Measurements from ENCODE around the gene TOR2A.

TOR2A gene

GRCh38 chr9:127712867-127713266 lies 22.2 kb downstream of the TOR2A start:
- TF ChIP-seq CTCF (IDR thresholded peaks at IDR 0.05; ENCODE audit: low read depth, low read length) = no peak
- DNase-seq (ENCODE audit: low read depth in 2 of 2) = no peak
- no peak overlapping the region for H3K4me3 ChIP-seq (replicated peaks in 1 of 2; ENCODE audit: low read depth in 2 of 2, low read length in 2 of 2)

GRCh38 chr9:127712371-127712770 lies 22.7 kb downstream of the TOR2A start:
- no peak for TF ChIP-seq CTCF (IDR thresholded peaks at IDR 0.05; ENCODE audit: low read depth, low read length)
- H3K4me3 ChIP-seq (replicated peaks in 1 of 2; ENCODE audit: low read depth in 2 of 2, low read length in 2 of 2) = no peak overlapping the region

GRCh38 chr9:127711831-127712274 lies 23.2 kb downstream of the TOR2A start:
- H3K4me3 ChIP-seq (replicated peaks in 1 of 2; ENCODE audit: low read depth in 2 of 2, low read length in 2 of 2) = no peak overlapping the region
- TF ChIP-seq CTCF (IDR thresholded peaks at IDR 0.05; ENCODE audit: low read depth, low read length) = no peak
- DNase-seq (ENCODE audit: low read depth in 2 of 2) = no peak

More at GRCh38 chr9:127712371-127712770, 22.7 kb downstream of the TOR2A start:
- no peak for DNase-seq (ENCODE audit: low read depth in 2 of 2)

DNA sequence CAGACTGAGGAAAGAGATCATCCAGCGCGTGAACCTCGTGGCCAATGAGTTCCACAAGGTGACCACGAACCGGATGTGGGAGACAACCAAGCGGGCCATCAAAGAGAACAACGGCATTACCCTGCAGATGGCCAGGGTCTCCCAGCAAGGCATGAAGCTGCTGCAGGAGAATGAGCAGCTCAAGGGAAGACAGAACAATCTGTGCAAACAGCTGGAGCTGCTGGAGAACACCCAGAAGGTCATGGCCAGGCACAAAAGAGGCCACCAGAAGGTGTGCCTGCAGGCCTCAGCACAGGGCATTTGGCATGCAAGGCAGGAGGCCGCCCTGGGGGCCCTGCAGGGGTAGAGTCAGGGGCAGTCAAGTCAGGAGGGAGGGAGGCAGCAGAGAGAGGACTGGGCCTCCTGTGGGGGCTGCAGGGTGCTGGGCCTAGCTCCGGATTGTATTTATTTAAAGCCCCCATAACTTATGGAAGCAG lies 23.8 kb downstream of the TOR2A start:
- H3K4me3 ChIP-seq (replicated peaks in 1 of 2; ENCODE audit: low read depth in 2 of 2, low read length in 2 of 2) = no peak overlapping the region
- TF ChIP-seq CTCF (IDR thresholded peaks at IDR 0.05; ENCODE audit: low read depth, low read length) = no peak
- DNase-seq (ENCODE audit: low read depth in 2 of 2) = no peak

DNA sequence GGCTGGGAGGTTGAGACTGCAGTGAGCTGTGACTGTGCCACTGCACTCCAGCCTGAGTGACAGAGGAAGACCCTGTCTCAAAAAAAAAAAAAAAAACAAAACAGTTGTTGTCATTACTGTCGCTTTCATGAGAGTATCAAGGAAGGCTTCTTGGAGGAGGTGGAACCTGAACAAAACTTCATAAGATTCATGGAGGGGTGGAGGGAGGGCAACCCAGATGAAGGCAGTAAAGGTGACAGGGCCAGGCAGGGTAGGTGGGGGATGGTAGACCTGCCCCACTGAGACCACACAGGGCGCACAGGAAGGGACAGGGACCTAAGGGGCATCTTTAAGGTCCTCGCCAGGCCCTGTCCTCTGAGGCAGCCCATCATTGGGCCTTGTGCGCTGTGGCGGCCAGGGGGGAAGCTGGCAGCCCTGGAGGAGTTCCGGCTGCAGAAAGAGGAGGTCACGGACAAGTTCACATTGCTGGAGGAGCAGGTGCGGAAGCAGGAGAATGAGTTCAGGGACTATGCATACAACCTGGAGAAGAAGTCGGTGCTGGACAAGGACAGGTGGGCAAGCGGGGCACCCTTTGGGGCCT lies 24.8 kb downstream of the TOR2A start:
- TF ChIP-seq CTCF (IDR thresholded peaks at IDR 0.05; ENCODE audit: low read depth, low read length) = no peak
- H3K4me3 ChIP-seq (replicated peaks in 1 of 2; ENCODE audit: low read depth in 2 of 2, low read length in 2 of 2) = no peak overlapping the region
- no peak for DNase-seq (ENCODE audit: low read depth in 2 of 2)

GRCh38 chr9:127708952-127709587 lies 26.0 kb downstream of the TOR2A start:
- TF ChIP-seq CTCF (IDR thresholded peaks at IDR 0.05; ENCODE audit: low read depth, low read length) = no peak
- H3K4me3 ChIP-seq (replicated peaks in 1 of 2; ENCODE audit: low read depth in 2 of 2, low read length in 2 of 2) = no peak overlapping the region
- DNase-seq (ENCODE audit: low read depth in 2 of 2) = no peak
